ENCODE data around the gene STK17A. TPM values are rescaled to one million over a fixed set of nuclear protein-coding genes. Genes with fewer than 3 reads are reported as not detected.

STK17A gene
- total RNA-seq, result 100 to 1,000 TPM in 2 of 3 donors, 10 to 100 TPM in 1; 92.9 to 135 (median 111) TPM
- 259 TPM for total RNA-seq (2013)

DNA sequence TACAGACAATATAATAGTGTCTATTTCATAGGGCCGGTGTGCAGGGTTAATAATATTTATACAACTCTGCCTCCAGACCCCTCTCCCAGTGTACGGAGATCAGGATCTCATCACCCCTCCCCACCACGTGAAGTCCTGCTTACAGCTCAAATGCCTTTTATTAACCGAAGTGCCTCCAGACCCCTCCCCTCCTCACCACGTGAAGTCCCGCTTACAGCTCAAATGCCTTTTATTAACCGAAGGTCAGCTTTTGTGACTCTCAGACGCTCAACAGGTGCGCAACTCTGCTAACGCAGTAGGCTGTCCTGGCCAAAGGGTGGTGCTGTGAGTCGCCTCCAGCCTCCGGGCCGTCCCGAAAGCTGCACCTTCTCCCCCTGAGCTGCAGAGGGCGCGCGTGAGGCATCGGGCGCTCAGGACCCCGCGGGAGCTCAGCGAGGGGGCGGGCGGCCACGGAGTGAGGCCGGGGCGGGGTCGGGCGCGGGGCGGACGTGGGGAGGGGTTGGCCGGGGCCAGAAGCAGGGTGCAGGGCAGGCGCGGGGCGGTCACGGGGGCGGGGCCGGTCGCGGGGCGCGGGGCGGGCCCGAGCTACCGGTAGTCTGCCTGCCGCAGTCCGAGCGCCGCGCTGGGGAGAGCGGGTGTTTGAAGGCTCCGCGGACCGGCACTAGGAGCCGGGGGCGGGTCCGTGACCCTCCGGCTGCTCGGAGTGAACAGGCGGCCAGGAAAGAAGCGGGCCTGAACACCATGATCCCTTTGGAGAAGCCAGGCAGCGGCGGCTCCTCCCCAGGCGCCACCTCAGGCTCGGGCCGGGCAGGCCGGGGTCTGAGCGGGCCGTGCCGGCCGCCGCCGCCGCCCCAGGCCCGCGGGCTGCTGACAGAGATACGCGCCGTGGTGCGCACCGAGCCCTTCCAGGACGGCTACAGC lies at the start of gene STK17A:
STK17A (plus strand) TSS at position 606 of the 921 bp plus-strand sequence; CDS start at position 742, 136 bp downstream.
- H3K4me3 ChIP-seq (ENCODE audit: low read length), result peak within 1 kb of the TSS; percentile 74
- under 1% methylated on average over 82 of the region's 83 CpGs for WGBS (ENCODE audit: insufficient coverage)
- H3K4me3 Mint-ChIP-seq, result peak within 1 kb of the TSS; percentile 100

DNA sequence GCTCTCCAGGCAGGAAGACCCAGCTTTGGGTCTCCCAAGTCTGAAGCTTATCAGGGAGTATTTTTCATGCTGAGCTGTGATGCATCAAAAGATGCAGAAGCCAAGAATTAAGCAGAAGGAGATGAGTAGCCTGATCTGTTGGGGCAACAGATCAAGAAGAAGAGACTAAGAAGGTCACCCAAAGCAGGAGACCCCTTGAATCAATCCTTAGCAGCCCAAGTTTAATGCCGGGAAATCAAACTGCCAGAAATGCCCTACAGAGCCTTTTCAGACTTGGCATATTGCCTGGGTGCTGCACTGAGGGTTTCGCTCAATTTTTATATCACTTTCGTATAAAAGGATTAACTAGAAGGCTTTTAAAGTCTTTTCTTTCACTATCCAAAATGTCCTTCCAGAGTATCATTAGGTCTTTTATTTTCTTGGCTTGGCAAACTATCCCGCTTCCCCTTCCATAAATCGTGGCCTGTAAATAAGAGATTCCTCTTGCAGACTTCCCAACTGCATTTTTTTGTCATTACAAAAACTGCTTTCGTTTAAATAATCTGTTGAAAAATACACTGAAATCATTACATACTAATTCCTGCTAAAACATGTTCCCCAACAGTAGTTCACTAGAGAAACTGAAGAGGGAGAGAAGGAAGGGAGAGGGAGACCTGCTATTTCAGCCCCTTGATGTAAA lies 49.0 kb upstream of the STK17A start:
- Histone ChIP-seq H3K4me1 (ENCODE audit: control insufficient read depth, insufficient read depth, low read length) (no peaks in the 10 kb centered on the region), H3K27me3 (ENCODE audit: control insufficient read depth, insufficient read depth, low read length) (no peaks in the 10 kb centered on the region), H3K27ac (ENCODE audit: low read length) (no peak overlapping the region), H3K4me3 (ENCODE audit: low read length) (no peak overlapping the region), H3K36me3 (ENCODE audit: control insufficient read depth, insufficient read depth, low read length) (no peaks in the 10 kb centered on the region), H3K9me3 (ENCODE audit: control insufficient read depth, insufficient read depth, low read length) (no peaks in the 10 kb centered on the region)
- intact Hi-C loops (cut with micrococcal nuclease), result no loop called here
- no peak overlapping the region for H3K4me3 Mint-ChIP-seq
- peaks cover 9 to 20% of the 10 kb centered on the region in 2 donors for H3K27me3 Mint-ChIP-seq (ENCODE audit: low read depth in 2 of 2)
- H3K4me1 Mint-ChIP-seq, result no peaks in the 10 kb centered on the region
- no peak for DNase-seq
- 95% methylated on average over 5 of the region's 6 CpGs for WGBS (ENCODE audit: insufficient coverage)
- TF ChIP-seq, protein P1, sequence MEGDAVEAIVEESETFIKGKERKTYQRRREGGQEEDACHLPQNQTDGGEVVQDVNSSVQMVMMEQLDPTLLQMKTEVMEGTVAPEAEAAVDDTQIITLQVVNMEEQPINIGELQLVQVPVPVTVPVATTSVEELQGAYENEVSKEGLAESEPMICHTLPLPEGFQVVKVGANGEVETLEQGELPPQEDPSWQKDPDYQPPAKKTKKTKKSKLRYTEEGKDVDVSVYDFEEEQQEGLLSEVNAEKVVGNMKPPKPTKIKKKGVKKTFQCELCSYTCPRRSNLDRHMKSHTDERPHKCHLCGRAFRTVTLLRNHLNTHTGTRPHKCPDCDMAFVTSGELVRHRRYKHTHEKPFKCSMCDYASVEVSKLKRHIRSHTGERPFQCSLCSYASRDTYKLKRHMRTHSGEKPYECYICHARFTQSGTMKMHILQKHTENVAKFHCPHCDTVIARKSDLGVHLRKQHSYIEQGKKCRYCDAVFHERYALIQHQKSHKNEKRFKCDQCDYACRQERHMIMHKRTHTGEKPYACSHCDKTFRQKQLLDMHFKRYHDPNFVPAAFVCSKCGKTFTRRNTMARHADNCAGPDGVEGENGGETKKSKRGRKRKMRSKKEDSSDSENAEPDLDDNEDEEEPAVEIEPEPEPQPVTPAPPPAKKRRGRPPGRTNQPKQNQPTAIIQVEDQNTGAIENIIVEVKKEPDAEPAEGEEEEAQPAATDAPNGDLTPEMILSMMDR (IDR thresholded peaks at IDR 0.05), result no peak
- H3K27ac Mint-ChIP-seq, result no peak overlapping the region
- no peaks in the 10 kb centered on the region for H3K36me3 Mint-ChIP-seq
- ATAC-seq, result no peak
- H3K9me3 Mint-ChIP-seq, result no peaks in the 10 kb centered on the region

More for the DNA sequence above, at the start of gene STK17A:
- Histone ChIP-seq H3K27ac (ENCODE audit: low read length) (peak within 1 kb of the TSS; percentile 99), H3K36me3 (ENCODE audit: control insufficient read depth, insufficient read depth, low read length) (no peaks in the 10 kb centered on the region), H3K9me3 (ENCODE audit: control insufficient read depth, insufficient read depth, low read length) (no peaks in the 10 kb centered on the region), H3K4me1 (ENCODE audit: control insufficient read depth, insufficient read depth, low read length) (peaks cover 9% of the 10 kb centered on the region), H3K27me3 (ENCODE audit: control insufficient read depth, insufficient read depth, low read length) (peaks cover 2% of the 10 kb centered on the region)
- Mint-ChIP-seq H3K27ac (peak within 1 kb of the TSS; percentile 83 to 99), H3K36me3 (peaks cover 8% of the 10 kb centered on the region), H3K27me3 (ENCODE audit: low read depth in 2 of 2) (peaks cover 14 to 25% of the 10 kb centered on the region in 2 donors), H3K9me3 (no peaks in the 10 kb centered on the region), H3K4me1 (peaks cover 39 to 49% of the 10 kb centered on the region in 2 donors)
- TF ChIP-seq, protein P1 (IDR thresholded peaks at IDR 0.05), result peak; percentile 95
- intact Hi-C loops (cut with micrococcal nuclease), result loop anchor here (1.0 to 10.0 kb wide), 4 partner anchors 118 to 1302 kb away; partner anchors contain the start of gene PURB
- DNase-seq (peak; percentile 97), ATAC-seq (peak; percentile 73 to 95 (median 79))

DNA sequence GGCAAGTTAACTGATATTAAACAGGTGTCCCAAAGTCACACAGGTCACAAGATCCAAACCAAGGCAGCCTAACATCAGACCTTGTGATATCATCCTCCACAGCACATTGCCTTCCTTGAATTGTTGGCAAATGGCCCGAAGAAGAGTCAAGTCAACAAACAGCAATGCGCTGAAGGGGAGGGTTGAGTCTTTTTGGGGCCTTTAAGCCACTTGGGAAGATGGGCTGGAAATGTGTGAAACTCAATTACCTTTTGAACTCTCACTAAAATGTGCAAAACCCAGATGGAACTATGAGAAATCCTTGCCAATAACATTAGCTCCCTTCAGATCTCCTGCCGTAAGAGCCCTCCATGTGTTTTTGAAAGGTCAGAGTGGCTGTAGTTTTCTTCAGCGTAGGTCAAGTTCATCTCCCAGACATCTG lies 47.9 kb upstream of the STK17A start:
- Histone ChIP-seq H3K4me1 (ENCODE audit: control insufficient read depth, insufficient read depth, low read length) (no peaks in the 10 kb centered on the region), H3K27me3 (ENCODE audit: control insufficient read depth, insufficient read depth, low read length) (no peaks in the 10 kb centered on the region), H3K36me3 (ENCODE audit: control insufficient read depth, insufficient read depth, low read length) (no peaks in the 10 kb centered on the region), H3K27ac (ENCODE audit: low read length) (no peak overlapping the region), H3K9me3 (ENCODE audit: control insufficient read depth, insufficient read depth, low read length) (no peaks in the 10 kb centered on the region), H3K4me3 (ENCODE audit: low read length) (no peak overlapping the region)
- H3K27ac Mint-ChIP-seq, result no peak overlapping the region
- no peaks in the 10 kb centered on the region for H3K36me3 Mint-ChIP-seq
- intact Hi-C loops (cut with micrococcal nuclease), result no loop called here
- H3K4me1 Mint-ChIP-seq, result no peaks in the 10 kb centered on the region
- H3K27me3 Mint-ChIP-seq (ENCODE audit: low read depth in 2 of 2), result peaks cover 7 to 14% of the 10 kb centered on the region in 2 donors
- 100% methylated on average over 2 of the region's 4 CpGs for WGBS (ENCODE audit: insufficient coverage)
- TF ChIP-seq, protein P1 (IDR thresholded peaks at IDR 0.05), result no peak
- H3K4me3 Mint-ChIP-seq, result no peak overlapping the region
- no peaks in the 10 kb centered on the region for H3K9me3 Mint-ChIP-seq
- DNase-seq (no peak), ATAC-seq (no peak)
